Spleen (tissue), 7 donors: Measurements from ENCODE around the gene TARBP1.

Experiments
- POLR2A ChIP-seq, 3 donors: fragments of 450-650 bp; IDR thresholded peaks; one replicate each; pipeline ENCODE4 v1.5.1; 2017; ENCODE audit warnings: antibody characterized with exemption in 3 of 3, mild to moderate bottlenecking in 1 of 3
- TF ChIP-seq, protein P1 (sequence below), 11 experiments: fragments of 200-600 bp in 7 of 11; fragments of 450-650 bp in 4 of 11; sonication (generic) in 4 of 11; IDR thresholded peaks in 8 of 11; conservative IDR thresholded peaks in 3 of 11; 1 replicate in 7 of 11; 2 replicates in 4 of 11; pipeline versions ENCODE4 v1.4.0 to v1.8.0; 2016 to 2021; ENCODE audit warnings: antibody characterized with exemption in 11 of 11, inconsistent platforms in 4 of 11, mild to moderate bottlenecking in 1 of 11
- donor health status: DM: no; HTN: no; CAD: no; lungs with moderate emphysema.
- donor health status: DM: no; HTN: no; CAD: no.
- donor health status: DM: no; HTN: no; CAD: no.

DNA sequence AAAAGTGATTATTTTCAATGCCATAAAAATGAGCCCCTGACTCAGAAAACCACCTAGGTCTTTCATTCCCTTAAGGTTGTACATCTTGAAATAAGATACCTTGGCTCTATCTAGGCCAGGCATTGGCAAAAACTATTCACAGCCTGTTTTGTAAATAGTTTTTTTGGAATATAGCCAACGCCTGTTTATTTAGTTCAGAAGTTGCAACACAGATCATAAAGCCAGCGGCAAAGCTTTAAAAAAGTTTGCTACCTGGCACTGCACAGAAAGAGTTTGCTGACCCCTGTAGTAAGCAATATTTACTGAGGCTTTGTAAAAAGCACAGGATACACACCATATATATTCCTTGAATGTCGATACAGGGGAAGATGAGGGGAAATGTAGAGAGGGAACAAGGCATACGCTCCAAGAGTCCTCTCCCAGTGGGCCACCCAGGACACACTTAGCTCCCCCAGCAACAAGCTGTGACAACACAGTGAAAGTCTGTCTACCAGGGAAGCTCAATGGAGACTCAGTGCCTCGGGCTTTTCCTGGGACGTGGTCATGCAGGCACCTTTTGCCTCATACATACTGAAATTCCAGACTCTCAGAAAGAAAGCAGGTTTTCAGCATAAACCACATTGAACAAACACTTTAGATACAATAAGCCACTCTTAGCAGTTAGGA is 20.5 kb downstream of the TARBP1 start:
- TF ChIP-seq, protein P1, sequence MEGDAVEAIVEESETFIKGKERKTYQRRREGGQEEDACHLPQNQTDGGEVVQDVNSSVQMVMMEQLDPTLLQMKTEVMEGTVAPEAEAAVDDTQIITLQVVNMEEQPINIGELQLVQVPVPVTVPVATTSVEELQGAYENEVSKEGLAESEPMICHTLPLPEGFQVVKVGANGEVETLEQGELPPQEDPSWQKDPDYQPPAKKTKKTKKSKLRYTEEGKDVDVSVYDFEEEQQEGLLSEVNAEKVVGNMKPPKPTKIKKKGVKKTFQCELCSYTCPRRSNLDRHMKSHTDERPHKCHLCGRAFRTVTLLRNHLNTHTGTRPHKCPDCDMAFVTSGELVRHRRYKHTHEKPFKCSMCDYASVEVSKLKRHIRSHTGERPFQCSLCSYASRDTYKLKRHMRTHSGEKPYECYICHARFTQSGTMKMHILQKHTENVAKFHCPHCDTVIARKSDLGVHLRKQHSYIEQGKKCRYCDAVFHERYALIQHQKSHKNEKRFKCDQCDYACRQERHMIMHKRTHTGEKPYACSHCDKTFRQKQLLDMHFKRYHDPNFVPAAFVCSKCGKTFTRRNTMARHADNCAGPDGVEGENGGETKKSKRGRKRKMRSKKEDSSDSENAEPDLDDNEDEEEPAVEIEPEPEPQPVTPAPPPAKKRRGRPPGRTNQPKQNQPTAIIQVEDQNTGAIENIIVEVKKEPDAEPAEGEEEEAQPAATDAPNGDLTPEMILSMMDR (IDR thresholded peaks at IDR 0.05 in 8 of 11, conservative IDR thresholded peaks at IDR 0.05 in 3 of 11): no peak
- TF ChIP-seq POLR2A (IDR thresholded peaks at IDR 0.05): no peak
